Loucy (cell line): ENCODE measurements around the gene KCNH4.

Source experiments
- H2AFZ ChIP-seq: fragments of 200-600 bp; sonication (generic); 2 replicates; pipeline ENCODE4 v1.6.0; 2016; ENCODE audit warnings: antibody characterized with exemption, mild to moderate bottlenecking, low read length, moderate library complexity
- H3F3A ChIP-seq: fragments of 200-600 bp; 2 replicates; pipeline ENCODE4 v1.6.0; 2016; ENCODE audit warnings: antibody characterized with exemption, low read depth, mild to moderate bottlenecking
- H3K27me3 ChIP-seq: fragments of 200-600 bp; sonication (generic); 2 replicates; pipeline ENCODE4 v1.6.1; 2014; ENCODE audit warnings: low read length, mild to moderate bottlenecking; ENCODE audit not compliant: insufficient read depth, poor library complexity, severe bottlenecking
- H3K36me3 ChIP-seq: fragments of 200-600 bp; sonication (generic); 2 replicates; pipeline ENCODE4 v1.6.1; 2016; ENCODE audit warnings: low read length; ENCODE audit not compliant: insufficient read depth
- H3K4me1 ChIP-seq: fragments of 200-600 bp; sonication (generic); 2 replicates; pipeline ENCODE4 v1.5.1; 2014; ENCODE audit warnings: low read length, mild to moderate bottlenecking; ENCODE audit not compliant: insufficient read depth, poor library complexity, severe bottlenecking
- H3K4me2 ChIP-seq: fragments of 200-600 bp; sonication (generic); 2 replicates; pipeline ENCODE4 v1.6.0; 2014; ENCODE audit warnings: antibody characterized with exemption, low read length, low read depth, mild to moderate bottlenecking; ENCODE audit not compliant: poor library complexity, severe bottlenecking
- H3K4me3 ChIP-seq: fragments of 200-600 bp; sonication (generic); 2 replicates; pipeline ENCODE4 v1.5.1; 2014; ENCODE audit warnings: low read length, mild to moderate bottlenecking, mixed read lengths; ENCODE audit not compliant: poor library complexity, severe bottlenecking
- H3K79me2 ChIP-seq: fragments of 200-600 bp; sonication (generic); 2 replicates; pipeline ENCODE4 v1.6.1; 2014; ENCODE audit warnings: low read length; ENCODE audit not compliant: insufficient read depth
- H3K9ac ChIP-seq: fragments of 200-600 bp; sonication (generic); 2 replicates; pipeline ENCODE4 v1.6.0; 2014; ENCODE audit warnings: mild to moderate bottlenecking, low read depth, low read length, moderate library complexity; ENCODE audit not compliant: poor library complexity, severe bottlenecking
- H3K9me2 ChIP-seq: fragments of 200-600 bp; sonication (generic); replicated peaks from 2 replicates; pipeline ENCODE4 v1.6.1; 2016; ENCODE audit warnings: low read depth, low read length, mixed read lengths
- H3K9me3 ChIP-seq: fragments of 200-600 bp; sonication (generic); 2 replicates; pipeline ENCODE4 v1.6.1; 2014; ENCODE audit warnings: mild to moderate bottlenecking, antibody characterized with exemption, low read length, low read depth; ENCODE audit not compliant: insufficient read depth
- H4K20me1 ChIP-seq: fragments of 200-600 bp; sonication (generic); 2 replicates; pipeline ENCODE4 v1.6.0; 2014; ENCODE audit warnings: antibody characterized with exemption, low read length, mild to moderate bottlenecking; ENCODE audit not compliant: insufficient read depth, poor library complexity, severe bottlenecking
- CTCF ChIP-seq: fragments of 200-600 bp; sonication (generic); conservative IDR thresholded peaks from 2 replicates; pipeline ENCODE4 v1.5.1; 2014; ENCODE audit warnings: mild to moderate bottlenecking, antibody characterized with exemption, low read length
- EZH2phosphoT487 ChIP-seq: fragments of 200-600 bp; IDR thresholded peaks from 2 replicates; pipeline ENCODE4 v1.6.1; 2018; ENCODE audit warnings: antibody characterized with exemption, mild to moderate bottlenecking, moderate library complexity, borderline replicate concordance

KCNH4 gene

GRCh38 chr17:42120161-42120769, 60.7 kb downstream of the KCNH4 start:
- peaks cover 14% of the 10 kb centered on the region; the same call in 1 of the 2 replicates for H3K36me3 ChIP-seq
- peaks cover 15% of the 10 kb centered on the region; the same call in 1 of the 2 replicates for H3K79me2 ChIP-seq
- H3K27me3 ChIP-seq: no peaks in the 10 kb centered on the region
- H3K4me1 ChIP-seq: peaks cover 13% of the 10 kb centered on the region
- H3K9ac ChIP-seq: peak overlapping the region; percentile 89
- no peaks in the 10 kb centered on the region for H3F3A ChIP-seq
- TF ChIP-seq CTCF: no peak
- TF ChIP-seq EZH2phosphoT487: no peak
- peak overlapping the region; percentile 94 for H3K4me3 ChIP-seq
- no peaks in the 10 kb centered on the region for H3K9me3 ChIP-seq
- no peaks in the 10 kb centered on the region for H3K9me2 ChIP-seq
- H4K20me1 ChIP-seq: no peaks in the 10 kb centered on the region
- H2AFZ ChIP-seq: no peak overlapping the region
- peak overlapping the region; percentile 89 for H3K4me2 ChIP-seq

GRCh38 chr17:42119301-42119700, 61.6 kb downstream of the KCNH4 start:
- H3K9me2 ChIP-seq: no peaks in the 10 kb centered on the region
- no peaks in the 10 kb centered on the region for H3F3A ChIP-seq
- H3K79me2 ChIP-seq: peaks cover 15% of the 10 kb centered on the region; the same call in 1 of the 2 replicates
- TF ChIP-seq EZH2phosphoT487: no peak
- TF ChIP-seq CTCF: no peak
- H3K27me3 ChIP-seq: no peaks in the 10 kb centered on the region
- peak overlapping the region; percentile 89 for H3K4me2 ChIP-seq
- H3K9ac ChIP-seq: peak overlapping the region; percentile 44
- no peaks in the 10 kb centered on the region for H4K20me1 ChIP-seq
- H3K9me3 ChIP-seq: no peaks in the 10 kb centered on the region
- H2AFZ ChIP-seq: no peak overlapping the region
- peak overlapping the region; percentile 94 for H3K4me3 ChIP-seq
- peaks cover 6% of the 10 kb centered on the region; the same call in 1 of the 2 replicates for H3K36me3 ChIP-seq
- H3K4me1 ChIP-seq: peaks cover 13% of the 10 kb centered on the region

- peaks cover 4% of the 10 kb centered on the region; the same call in 1 of the 2 replicates for H3K36me3 ChIP-seq
- H3F3A ChIP-seq: no peaks in the 10 kb centered on the region
- no peaks in the 10 kb centered on the region for H3K9me3 ChIP-seq
- no peaks in the 10 kb centered on the region for H3K9me2 ChIP-seq
- no peak overlapping the region for H3K9ac ChIP-seq
- H3K4me3 ChIP-seq: no peak overlapping the region
- peaks cover 17% of the 10 kb centered on the region; the same call in 1 of the 2 replicates for H3K79me2 ChIP-seq
- peak overlapping the region; percentile 30 for H3K4me2 ChIP-seq
- H3K4me1 ChIP-seq: peaks cover 13% of the 10 kb centered on the region
- H3K27me3 ChIP-seq: no peaks in the 10 kb centered on the region
- no peaks in the 10 kb centered on the region for H4K20me1 ChIP-seq
- peak; percentile 74 for TF ChIP-seq CTCF
- TF ChIP-seq EZH2phosphoT487: no peak
- H2AFZ ChIP-seq: no peak overlapping the region
Observed at GRCh38 chr17:42118545-42118944, 62.4 kb downstream of the KCNH4 start.
